ENCODE measurements around the gene REP15.

- TF ChIP-seq CTCF (conservative IDR thresholded peaks at IDR 0.05; ENCODE audit: low read depth in 2 of 2) (no peak), POLR2AphosphoS5 (IDR thresholded peaks at IDR 0.05; ENCODE audit: low read depth) (no peak), REST (IDR thresholded peaks at IDR 0.05; ENCODE audit: unreplicated experiment) (no peak), EZH2phosphoT487 (IDR thresholded peaks at IDR 0.05; ENCODE audit: unreplicated experiment) (no peak), EZH2 (IDR thresholded peaks at IDR 0.05; ENCODE audit: low read depth, unreplicated experiment) (no peak), ZNF331 (CRISPR knock-in tag; IDR thresholded peaks at IDR 0.05; ENCODE audit: low read depth) (no peak)
- TF ChIP-seq, protein P1, sequence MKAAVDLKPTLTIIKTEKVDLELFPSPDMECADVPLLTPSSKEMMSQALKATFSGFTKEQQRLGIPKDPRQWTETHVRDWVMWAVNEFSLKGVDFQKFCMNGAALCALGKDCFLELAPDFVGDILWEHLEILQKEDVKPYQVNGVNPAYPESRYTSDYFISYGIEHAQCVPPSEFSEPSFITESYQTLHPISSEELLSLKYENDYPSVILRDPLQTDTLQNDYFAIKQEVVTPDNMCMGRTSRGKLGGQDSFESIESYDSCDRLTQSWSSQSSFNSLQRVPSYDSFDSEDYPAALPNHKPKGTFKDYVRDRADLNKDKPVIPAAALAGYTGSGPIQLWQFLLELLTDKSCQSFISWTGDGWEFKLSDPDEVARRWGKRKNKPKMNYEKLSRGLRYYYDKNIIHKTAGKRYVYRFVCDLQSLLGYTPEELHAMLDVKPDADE (IDR thresholded peaks at IDR 0.05) = no peak
- TF ChIP-seq, protein P2, sequence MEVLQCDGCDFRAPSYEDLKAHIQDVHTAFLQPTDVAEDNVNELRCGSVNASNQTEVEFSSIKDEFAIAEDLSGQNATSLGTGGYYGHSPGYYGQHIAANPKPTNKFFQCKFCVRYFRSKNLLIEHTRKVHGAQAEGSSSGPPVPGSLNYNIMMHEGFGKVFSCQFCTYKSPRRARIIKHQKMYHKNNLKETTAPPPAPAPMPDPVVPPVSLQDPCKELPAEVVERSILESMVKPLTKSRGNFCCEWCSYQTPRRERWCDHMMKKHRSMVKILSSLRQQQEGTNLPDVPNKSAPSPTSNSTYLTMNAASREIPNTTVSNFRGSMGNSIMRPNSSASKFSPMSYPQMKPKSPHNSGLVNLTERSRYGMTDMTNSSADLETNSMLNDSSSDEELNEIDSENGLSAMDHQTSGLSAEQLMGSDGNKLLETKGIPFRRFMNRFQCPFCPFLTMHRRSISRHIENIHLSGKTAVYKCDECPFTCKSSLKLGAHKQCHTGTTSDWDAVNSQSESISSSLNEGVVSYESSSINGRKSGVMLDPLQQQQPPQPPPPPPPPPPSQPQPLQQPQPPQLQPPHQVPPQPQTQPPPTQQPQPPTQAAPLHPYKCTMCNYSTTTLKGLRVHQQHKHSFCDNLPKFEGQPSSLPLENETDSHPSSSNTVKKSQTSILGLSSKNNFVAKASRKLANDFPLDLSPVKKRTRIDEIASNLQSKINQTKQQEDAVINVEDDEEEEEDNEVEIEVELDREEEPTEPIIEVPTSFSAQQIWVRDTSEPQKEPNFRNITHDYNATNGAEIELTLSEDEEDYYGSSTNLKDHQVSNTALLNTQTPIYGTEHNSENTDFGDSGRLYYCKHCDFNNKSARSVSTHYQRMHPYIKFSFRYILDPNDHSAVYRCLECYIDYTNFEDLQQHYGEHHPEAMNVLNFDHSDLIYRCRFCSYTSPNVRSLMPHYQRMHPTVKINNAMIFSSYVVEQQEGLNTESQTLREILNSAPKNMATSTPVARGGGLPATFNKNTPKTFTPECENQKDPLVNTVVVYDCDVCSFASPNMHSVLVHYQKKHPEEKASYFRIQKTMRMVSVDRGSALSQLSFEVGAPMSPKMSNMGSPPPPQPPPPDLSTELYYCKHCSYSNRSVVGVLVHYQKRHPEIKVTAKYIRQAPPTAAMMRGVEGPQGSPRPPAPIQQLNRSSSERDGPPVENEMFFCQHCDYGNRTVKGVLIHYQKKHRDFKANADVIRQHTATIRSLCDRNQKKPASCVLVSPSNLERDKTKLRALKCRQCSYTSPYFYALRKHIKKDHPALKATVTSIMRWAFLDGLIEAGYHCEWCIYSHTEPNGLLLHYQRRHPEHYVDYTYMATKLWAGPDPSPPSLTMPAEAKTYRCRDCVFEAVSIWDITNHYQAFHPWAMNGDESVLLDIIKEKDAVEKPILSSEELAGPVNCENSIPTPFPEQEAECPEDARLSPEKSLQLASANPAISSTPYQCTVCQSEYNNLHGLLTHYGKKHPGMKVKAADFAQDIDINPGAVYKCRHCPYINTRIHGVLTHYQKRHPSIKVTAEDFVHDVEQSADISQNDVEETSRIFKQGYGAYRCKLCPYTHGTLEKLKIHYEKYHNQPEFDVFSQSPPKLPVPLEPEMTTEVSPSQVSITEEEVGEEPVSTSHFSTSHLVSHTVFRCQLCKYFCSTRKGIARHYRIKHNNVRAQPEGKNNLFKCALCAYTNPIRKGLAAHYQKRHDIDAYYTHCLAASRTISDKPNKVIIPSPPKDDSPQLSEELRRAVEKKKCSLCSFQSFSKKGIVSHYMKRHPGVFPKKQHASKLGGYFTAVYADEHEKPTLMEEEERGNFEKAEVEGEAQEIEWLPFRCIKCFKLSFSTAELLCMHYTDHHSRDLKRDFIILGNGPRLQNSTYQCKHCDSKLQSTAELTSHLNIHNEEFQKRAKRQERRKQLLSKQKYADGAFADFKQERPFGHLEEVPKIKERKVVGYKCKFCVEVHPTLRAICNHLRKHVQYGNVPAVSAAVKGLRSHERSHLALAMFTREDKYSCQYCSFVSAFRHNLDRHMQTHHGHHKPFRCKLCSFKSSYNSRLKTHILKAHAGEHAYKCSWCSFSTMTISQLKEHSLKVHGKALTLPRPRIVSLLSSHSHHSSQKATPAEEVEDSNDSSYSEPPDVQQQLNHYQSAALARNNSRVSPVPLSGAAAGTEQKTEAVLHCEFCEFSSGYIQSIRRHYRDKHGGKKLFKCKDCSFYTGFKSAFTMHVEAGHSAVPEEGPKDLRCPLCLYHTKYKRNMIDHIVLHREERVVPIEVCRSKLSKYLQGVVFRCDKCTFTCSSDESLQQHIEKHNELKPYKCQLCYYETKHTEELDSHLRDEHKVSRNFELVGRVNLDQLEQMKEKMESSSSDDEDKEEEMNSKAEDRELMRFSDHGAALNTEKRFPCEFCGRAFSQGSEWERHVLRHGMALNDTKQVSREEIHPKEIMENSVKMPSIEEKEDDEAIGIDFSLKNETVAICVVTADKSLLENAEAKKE (CRISPR knock-in tag; IDR thresholded peaks at IDR 0.05) = no peak
Observed at GRCh38 chr12:27730097-27730588, 33.9 kb downstream of the REP15 start.

Measured in GM23338 (cell line).